Immature natural killer cell (primary cell): Measurements from ENCODE around the gene SLC7A4. TPM values are rescaled to one million over a fixed set of nuclear protein-coding genes. Genes with fewer than 3 reads are reported as not detected.

Experiments
- DNase-seq, 3 donors: peaks; one replicate each; pipeline ENCODE4 v3.0.0; 2022; ENCODE audit warnings: mixed read lengths in 1 of 3
- H3K27ac Mint-ChIP-seq, 6 donors: one replicate each; pipeline ENCODE4 v1.8.0; 2020; ENCODE audit warnings: mixed read lengths in 6 of 6, mild to moderate bottlenecking in 5 of 6, inconsistent platforms in 4 of 6, moderate library complexity in 3 of 6
- H3K27me3 Mint-ChIP-seq, 3 donors: one replicate each; pipeline ENCODE4 v1.8.0; 2020 to 2021; ENCODE audit warnings: low read depth in 3 of 3, mild to moderate bottlenecking in 3 of 3, mixed read lengths in 3 of 3, moderate library complexity in 3 of 3, inconsistent platforms in 1 of 3
- H3K36me3 Mint-ChIP-seq, 3 donors: one replicate each; pipeline ENCODE4 v1.8.0; 2020; ENCODE audit warnings: mixed read lengths in 3 of 3, inconsistent platforms in 2 of 3, mild to moderate bottlenecking in 2 of 3
- H3K4me1 Mint-ChIP-seq, 2 donors: one replicate each; pipeline ENCODE4 v1.8.0; 2020; ENCODE audit warnings: inconsistent platforms in 2 of 2, mild to moderate bottlenecking in 2 of 2, mixed read lengths in 2 of 2, moderate library complexity in 1 of 2
- H3K4me3 Mint-ChIP-seq, 5 donors: one replicate each; pipeline ENCODE4 v1.8.0; 2020; ENCODE audit warnings: mild to moderate bottlenecking in 5 of 5, mixed read lengths in 5 of 5, inconsistent platforms in 3 of 5, moderate library complexity in 3 of 5
- H3K9me3 Mint-ChIP-seq, 6 donors: one replicate each; pipeline ENCODE4 v1.8.0; 2020; ENCODE audit warnings: mild to moderate bottlenecking in 6 of 6, mixed read lengths in 6 of 6, inconsistent platforms in 4 of 6, moderate library complexity in 3 of 6
- polyA plus RNA-seq, 3 donors: library from polyadenylated mRNA; unstranded; fragments of 300-500 nt; fragmentation: Illumina TruSeq; gene quantifications; one replicate each; pipeline ENCODE4 v1.2.3, GENCODE V29; 2021

SLC7A4 gene
- polyA plus RNA-seq, 3 donors from 2014 or later: not detected

GRCh38 chr22:20981787-20982562 lies 50.4 kb downstream of the SLC7A4 start, which contains the start of gene LZTR1:
TSS of gene LZTR1 (plus strand) at chr22:20982297. CDS start at chr22:20982372, 75 bp downstream.
- Mint-ChIP-seq H3K27me3 (peaks cover 0 to 9% (median 0%) of the 10 kb centered on the region in 3 donors), H3K27ac (peak within 1 kb of the TSS; percentile 84 to 94 (median 92)), H3K4me1 (peaks cover 33 to 35% of the 10 kb centered on the region in 2 donors), H3K4me3 (peak within 1 kb of the TSS; percentile 88 to 94 (median 92)), H3K36me3 (peaks cover 0 to 7% (median 6%) of the 10 kb centered on the region in 3 donors), H3K9me3 (no peaks in the 10 kb centered on the region)
- peak; percentile 80 to 82 (median 82) for DNase-seq

DNA sequence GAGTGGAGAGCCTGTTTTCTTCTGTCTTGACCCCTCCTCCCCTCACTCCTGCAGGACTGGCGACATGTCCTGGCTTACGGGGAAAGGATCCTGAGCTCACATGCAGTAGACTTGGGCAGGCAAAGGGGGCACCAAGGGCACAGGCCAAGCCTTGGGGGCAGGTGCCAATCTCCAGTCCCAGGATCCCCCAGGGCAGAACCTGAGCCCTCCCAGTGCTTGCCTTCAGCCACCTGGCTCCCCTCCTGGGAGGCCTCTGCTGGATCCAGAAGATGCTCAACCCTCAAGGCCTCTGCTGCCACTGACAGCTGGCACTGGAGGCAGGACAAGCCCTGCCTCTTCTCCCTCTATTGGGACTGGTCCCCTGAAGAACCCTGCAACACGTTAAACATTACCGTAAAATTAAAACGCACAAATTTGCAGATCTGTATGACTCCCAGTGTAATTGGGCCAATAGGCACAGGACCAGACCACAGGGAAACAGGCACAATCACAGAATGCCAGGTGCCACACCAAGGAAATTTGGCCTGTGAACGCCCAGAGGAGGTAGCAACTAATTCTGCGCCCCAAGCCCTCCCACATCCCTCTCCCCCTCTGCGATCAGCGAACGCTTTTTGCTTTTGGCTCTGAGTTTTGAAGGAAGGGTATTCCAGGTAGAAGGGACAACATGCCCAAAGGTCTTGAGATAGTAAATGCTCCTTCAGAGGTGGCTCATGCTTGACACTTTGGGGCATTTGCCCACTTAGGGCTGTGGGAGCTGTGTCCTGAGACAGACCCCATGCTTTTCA lies 51.2 kb downstream of the SLC7A4 start:
- no peak for DNase-seq
- Mint-ChIP-seq H3K36me3 (peaks cover 0 to 1% (median under 1%) of the 10 kb centered on the region in 3 donors), H3K27me3 (peaks cover 0 to 12% (median 0%) of the 10 kb centered on the region in 3 donors), H3K9me3 (no peaks in the 10 kb centered on the region), H3K27ac (peak overlapping the region; percentile 84 to 92 (median 89)), H3K4me1 (peaks cover 33 to 35% of the 10 kb centered on the region in 2 donors), H3K4me3 (peak overlapping the region; percentile 88 to 94 (median 92))

DNA sequence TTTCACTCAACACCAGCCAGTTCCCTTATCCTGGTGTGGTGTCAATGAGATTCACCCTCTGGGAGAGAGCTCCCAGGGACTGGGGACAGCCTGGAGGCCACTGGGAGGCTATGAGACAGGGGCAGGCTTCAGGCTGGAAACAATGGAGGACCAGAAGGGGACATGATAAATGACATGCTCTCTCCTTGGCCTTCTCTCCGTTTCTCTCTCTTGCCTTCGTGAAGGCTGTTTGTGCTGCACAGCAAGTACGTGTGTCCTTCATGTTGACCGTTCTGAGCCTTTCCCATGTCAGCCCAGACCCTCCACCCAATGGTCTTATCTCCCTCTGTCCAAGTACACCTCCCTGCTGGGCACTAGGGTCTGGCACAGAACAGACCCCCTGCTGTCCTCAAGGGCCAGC lies 51.8 kb downstream of the SLC7A4 start:
- H3K9me3 Mint-ChIP-seq: no peaks in the 10 kb centered on the region
- no peaks in the 10 kb centered on the region for H3K36me3 Mint-ChIP-seq
- H3K27ac Mint-ChIP-seq: peak overlapping the region in 2 of 6 donors; percentile 78 to 84
- DNase-seq: no peak
- H3K27me3 Mint-ChIP-seq: peaks cover 0 to 12% (median 0%) of the 10 kb centered on the region in 3 donors
- H3K4me1 Mint-ChIP-seq: peaks cover 33 to 35% of the 10 kb centered on the region in 2 donors
- H3K4me3 Mint-ChIP-seq: peak overlapping the region in 4 of 5 donors; percentile 39 to 88 (median 56)

GRCh38 chr22:20979940-20980453 lies 52.4 kb downstream of the SLC7A4 start:
- Mint-ChIP-seq H3K27ac (peak overlapping the region in 4 of 6 donors; percentile 7 to 84 (median 62)), H3K9me3 (no peaks in the 10 kb centered on the region), H3K4me1 (peaks cover 33 to 35% of the 10 kb centered on the region in 2 donors), H3K4me3 (peak overlapping the region; percentile 44 to 73 (median 46)), H3K27me3 (peaks cover 0 to 12% (median 0%) of the 10 kb centered on the region in 3 donors), H3K36me3 (no peaks in the 10 kb centered on the region)
- no peak for DNase-seq

DNA sequence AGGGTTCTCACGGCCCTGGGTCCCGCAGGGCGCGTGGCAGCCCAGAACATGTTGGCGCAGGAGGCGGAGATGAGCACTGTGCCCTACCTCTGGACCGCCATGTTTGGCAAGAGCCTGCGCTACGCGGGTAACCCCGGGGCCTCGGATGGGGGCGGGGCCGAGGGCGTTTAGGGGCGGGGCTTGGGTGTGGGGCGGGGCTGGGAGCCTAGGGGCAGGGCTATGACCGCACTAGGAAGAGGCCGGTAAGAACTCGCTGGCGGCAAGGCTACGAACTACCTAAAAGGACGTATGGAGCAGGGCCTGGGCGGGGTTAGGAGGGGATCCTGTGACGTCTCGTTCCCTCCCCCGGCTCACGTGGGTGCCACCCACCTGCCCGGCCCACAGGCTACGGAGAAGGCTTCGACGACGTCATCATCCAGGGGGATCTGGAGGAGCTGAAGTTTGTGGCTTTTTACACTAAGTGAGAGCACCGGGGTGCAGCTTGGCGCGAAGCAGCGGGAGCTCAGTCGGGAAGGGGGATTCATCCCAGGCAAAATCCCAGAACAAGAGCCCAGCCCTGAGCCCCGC lies 53.0 kb downstream of the SLC7A4 start:
- peak; percentile 48 to 70 (median 65) for DNase-seq
- no peaks in the 10 kb centered on the region for H3K9me3 Mint-ChIP-seq
- peak overlapping the region in 4 of 6 donors; percentile 67 to 90 (median 88) for H3K27ac Mint-ChIP-seq
- peak overlapping the region; percentile 51 to 80 (median 73) for H3K4me3 Mint-ChIP-seq
- H3K4me1 Mint-ChIP-seq: peaks cover 33 to 35% of the 10 kb centered on the region in 2 donors
- peaks cover 0 to 12% (median 0%) of the 10 kb centered on the region in 3 donors for H3K27me3 Mint-ChIP-seq
- no peaks in the 10 kb centered on the region for H3K36me3 Mint-ChIP-seq

Other genes starting within 250 kb of the SLC7A4 start
- gene PI4KA, start 173.8 kb downstream of the SLC7A4 start, polyA plus RNA-seq: 10 to 100 TPM; 31.5 to 80.0 (median 33.7) TPM
- gene SNAP29, start 173.6 kb downstream of the SLC7A4 start, polyA plus RNA-seq: 10 to 100 TPM; 25.3 to 35.8 (median 35.7) TPM
- gene CRKL, start 115.2 kb downstream of the SLC7A4 start, polyA plus RNA-seq: 10 to 100 TPM; 26.7 to 50.7 (median 43.1) TPM
- gene AIFM3, start 65.3 kb downstream of the SLC7A4 start, polyA plus RNA-seq: 1 to 10 TPM in 1 of 3 donors, under 1 TPM in 1, not detected in 1; 0.30 to 1.4 TPM
- gene LZTR1, start 50.3 kb downstream of the SLC7A4 start, polyA plus RNA-seq: 10 to 100 TPM in 2 of 3 donors, 1 to 10 TPM in 1; 8.1 to 18.4 (median 11.1) TPM
- 10 to 100 TPM; 28.9 to 41.4 (median 32.9) TPM for gene THAP7, start 30.4 kb downstream of the SLC7A4 start, polyA plus RNA-seq
- not detected for gene P2RX6, start 17.4 kb downstream of the SLC7A4 start, polyA plus RNA-seq
- gene LRRC74B, start 13.4 kb upstream of the SLC7A4 start, polyA plus RNA-seq: not detected